Transverse colon (tissue), 4 donors: Measurements from ENCODE around the gene RGS5. TPM values are rescaled to one million over a fixed set of nuclear protein-coding genes. Genes with fewer than 3 reads are reported as not detected.
A peak's percentile ranks its signal among the peaks of the same experiment; 100 is the strongest.
"Not testable (repeated sequence)": the region's sequence is repeated elsewhere in the genome, so short reads cannot be mapped to it uniquely, and the experiment has no call there.

Experiments used
- DNase-seq: peaks from one replicate; pipeline ENCODE4 v3.0.0-alpha.2; 2019
- H3K27ac ChIP-seq, 4 donors: fragments of 200-600 bp; sonication (generic); 2 replicates each; pipeline ENCODE4 v1.5.1; 2016 to 2018; ENCODE audit warnings: inconsistent platforms in 4 of 4
- H3K27me3 ChIP-seq: fragments of 200-600 bp; sonication (generic); 2 replicates; pipeline ENCODE4 v1.5.1; 2017; ENCODE audit warnings: inconsistent platforms
- H3K36me3 ChIP-seq, 4 donors: fragments of 200-600 bp; sonication (generic); 2 replicates each; pipeline ENCODE4 v1.5.1; 2017 to 2019; ENCODE audit warnings: inconsistent platforms in 4 of 4
- H3K4me1 ChIP-seq, 4 donors: fragments of 200-600 bp; sonication (generic); 2 replicates each; pipeline ENCODE4 v1.5.1; 2017 to 2020; ENCODE audit warnings: inconsistent platforms in 4 of 4
- H3K4me3 ChIP-seq, 4 donors: fragments of 200-600 bp; sonication (generic); 1 replicate in 1 of 4; 2 replicates in 3 of 4; pipeline versions ENCODE4 v1.5.1 to v1.6.1; 2017 to 2019; ENCODE audit warnings: inconsistent platforms in 4 of 4
- H3K9me3 ChIP-seq, 2 donors: fragments of 200-600 bp; sonication (generic); 2 replicates each; pipeline ENCODE4 v1.5.1; 2017 to 2019; ENCODE audit warnings: inconsistent platforms in 2 of 2
- EP300 ChIP-seq: sonication (generic); formaldehyde crosslinking; IDR thresholded peaks from one replicate; pipeline ENCODE4 v1.6.1; 2017; ENCODE audit warnings: antibody characterized with exemption, low read depth
- POLR2A ChIP-seq: fragments of 450-650 bp; IDR thresholded peaks from one replicate; pipeline ENCODE4 v1.6.1; 2016; ENCODE audit warnings: antibody characterized with exemption, mild to moderate bottlenecking, moderate library complexity
- POLR2AphosphoS5 ChIP-seq, 3 donors: sonication (generic); formaldehyde crosslinking; IDR thresholded peaks; one replicate each; pipeline ENCODE4 v1.6.1; 2016; ENCODE audit warnings: antibody characterized with exemption in 3 of 3
- WGBS, 2 donors: methylation state at CpG; one replicate each; pipeline ENCODE4 v1.1.5; 2018; ENCODE audit warnings: low coverage in 1 of 2; 5-methylcytosine and 5-hydroxymethylcytosine counted together
- in situ Hi-C, 4 donors: fragments of 200-750 bp; cut with MboI; loops; one replicate each; pipeline versions ENCODE4 v1.15.0 to v1.15.1; 2017; ENCODE audit warnings: low sequenced_read_pairs in 3 of 4, low pct_ligation_motif_present in 1 of 4, low pct_unique_long_range_greater_than_20kb in 1 of 4
- intact Hi-C: fragments of 100-400 bp; cut with DNase I; formaldehyde crosslinking; loops from one replicate; pipeline ENCODE4 v1.15.1; 2023; ENCODE audit warnings: low total_unique reads
- total RNA-seq, 4 donors: library from RNA; depleted of rRNA; stranded (reverse); fragments of >200 nt; gene quantifications; one replicate each; pipeline ENCODE4 v1.1.0, GENCODE V29; 2016
- TF ChIP-seq, protein P1 (sequence below), 5 experiments: fragments of 200-600 bp in 3 of 5; fragments of 450-650 bp in 2 of 5; sonication (generic) in 3 of 5; IDR thresholded peaks; 1 replicate in 2 of 5; 2 replicates in 3 of 5; pipeline ENCODE4 v1.5.1; 2016 to 2017; ENCODE audit warnings: antibody characterized with exemption in 5 of 5, inconsistent platforms in 3 of 5, mild to moderate bottlenecking in 2 of 5, moderate library complexity in 1 of 5

Gene RGS5, protein sequence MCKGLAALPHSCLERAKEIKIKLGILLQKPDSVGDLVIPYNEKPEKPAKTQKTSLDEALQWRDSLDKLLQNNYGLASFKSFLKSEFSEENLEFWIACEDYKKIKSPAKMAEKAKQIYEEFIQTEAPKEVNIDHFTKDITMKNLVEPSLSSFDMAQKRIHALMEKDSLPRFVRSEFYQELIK
- total RNA-seq = 10 to 100 TPM; 28.1 to 55.6 (median 41.8) TPM

DNA sequence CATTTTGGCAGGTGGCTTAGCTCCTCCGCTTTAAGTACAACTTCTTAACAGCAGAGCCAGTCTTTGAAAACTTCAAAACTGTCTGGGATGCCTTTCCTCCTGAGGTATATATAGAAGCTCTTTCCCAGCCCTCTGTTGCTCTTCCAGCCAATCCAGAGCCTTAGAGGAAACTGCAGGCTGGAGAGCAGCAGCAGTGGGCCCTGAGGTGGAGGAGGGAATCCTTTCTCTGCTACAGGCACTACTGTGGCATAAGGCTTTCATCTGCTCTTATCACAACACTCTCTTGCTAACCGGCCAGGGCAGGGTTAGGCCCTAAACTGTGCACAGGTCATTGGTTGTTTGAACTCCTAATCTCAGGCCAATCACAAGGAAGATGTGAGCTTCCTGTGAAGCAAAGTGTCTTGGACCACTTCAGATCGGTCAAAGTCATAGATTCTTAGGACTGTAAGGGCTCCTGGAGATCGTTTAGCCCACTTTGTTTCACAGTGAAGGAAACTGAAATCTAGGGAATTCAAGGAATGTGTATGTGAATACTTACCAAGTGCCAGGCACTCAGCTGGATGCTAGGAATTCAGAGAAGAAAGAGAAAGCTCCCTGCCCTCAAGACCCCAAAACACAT is at the start of gene RGS5:
Gene RGS5, minus strand, starts transcription at position 84 of the 619 bp plus-strand sequence. Its CDS starts 81 bp downstream, at position 3.
- Histone ChIP-seq H3K27ac (peak within 1 kb of the TSS; percentile 9 to 59 (median 40)), H3K27me3 (no peaks in the 10 kb centered on the region), H3K4me3 (peak within 1 kb of the TSS in 2 of 4 donors; percentile 8 to 26), H3K36me3 (no peaks in the 10 kb centered on the region), H3K4me1 (no peaks in the 10 kb centered on the region), H3K9me3 (no peaks in the 10 kb centered on the region)
- 61 to 89% methylated on average over 1 to 4 of the region's 4 CpGs for WGBS, 2 donors
- no peak for DNase-seq
- intact Hi-C loops = no loop called here
- in situ Hi-C loops = no loop called here
- TF ChIP-seq POLR2AphosphoS5 (IDR thresholded peaks at IDR 0.05) = peak in 2 of 3 donors; percentile 9 to 31
- no peak for TF ChIP-seq POLR2A

DNA sequence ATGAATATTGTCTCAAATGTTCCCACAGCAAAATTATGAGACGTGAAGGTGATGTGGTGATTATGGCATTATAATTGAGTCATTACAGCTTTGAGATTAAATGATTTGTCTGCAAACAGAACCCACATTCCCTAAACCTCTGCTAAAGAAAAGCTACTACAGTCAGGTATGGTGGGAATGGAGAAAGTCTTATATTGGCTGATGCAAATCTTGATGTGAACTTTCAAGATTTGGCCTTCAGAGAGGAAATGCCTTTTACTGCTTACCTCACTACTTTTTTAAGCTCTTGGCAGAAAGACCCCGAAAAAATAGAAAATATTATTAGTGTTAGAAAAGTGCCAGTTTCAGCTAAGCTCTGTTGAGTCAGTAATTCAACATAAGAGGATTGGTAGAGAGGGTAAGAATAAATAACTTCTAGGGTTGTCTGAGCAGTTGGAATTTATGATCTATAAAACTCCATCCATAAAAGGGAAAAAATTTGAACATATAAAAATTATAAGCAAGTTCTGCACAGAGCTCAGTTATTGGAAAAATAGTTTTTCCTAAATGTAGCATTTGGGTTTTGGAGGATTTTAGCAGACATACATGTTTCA is 47.8 kb upstream of the RGS5 start:
- intact Hi-C loops (no loop called here), in situ Hi-C loops (no loop called here)
- H3K4me3 ChIP-seq = no peak overlapping the region
- WGBS, 2 donors = 63 to 73% methylated on average over 1 to 2 of the region's 2 CpGs
- no peaks in the 10 kb centered on the region for H3K27me3 ChIP-seq
- no peaks in the 10 kb centered on the region for H3K9me3 ChIP-seq
- H3K4me1 ChIP-seq = no peaks in the 10 kb centered on the region
- no peak for DNase-seq
- no peaks in the 10 kb centered on the region for H3K36me3 ChIP-seq
- TF ChIP-seq EP300 (no peak), POLR2AphosphoS5 (IDR thresholded peaks at IDR 0.05) (no peak), POLR2A (no peak)
- TF ChIP-seq, protein P1, sequence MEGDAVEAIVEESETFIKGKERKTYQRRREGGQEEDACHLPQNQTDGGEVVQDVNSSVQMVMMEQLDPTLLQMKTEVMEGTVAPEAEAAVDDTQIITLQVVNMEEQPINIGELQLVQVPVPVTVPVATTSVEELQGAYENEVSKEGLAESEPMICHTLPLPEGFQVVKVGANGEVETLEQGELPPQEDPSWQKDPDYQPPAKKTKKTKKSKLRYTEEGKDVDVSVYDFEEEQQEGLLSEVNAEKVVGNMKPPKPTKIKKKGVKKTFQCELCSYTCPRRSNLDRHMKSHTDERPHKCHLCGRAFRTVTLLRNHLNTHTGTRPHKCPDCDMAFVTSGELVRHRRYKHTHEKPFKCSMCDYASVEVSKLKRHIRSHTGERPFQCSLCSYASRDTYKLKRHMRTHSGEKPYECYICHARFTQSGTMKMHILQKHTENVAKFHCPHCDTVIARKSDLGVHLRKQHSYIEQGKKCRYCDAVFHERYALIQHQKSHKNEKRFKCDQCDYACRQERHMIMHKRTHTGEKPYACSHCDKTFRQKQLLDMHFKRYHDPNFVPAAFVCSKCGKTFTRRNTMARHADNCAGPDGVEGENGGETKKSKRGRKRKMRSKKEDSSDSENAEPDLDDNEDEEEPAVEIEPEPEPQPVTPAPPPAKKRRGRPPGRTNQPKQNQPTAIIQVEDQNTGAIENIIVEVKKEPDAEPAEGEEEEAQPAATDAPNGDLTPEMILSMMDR (IDR thresholded peaks at IDR 0.05) = no peak
- H3K27ac ChIP-seq = no peak overlapping the region

DNA sequence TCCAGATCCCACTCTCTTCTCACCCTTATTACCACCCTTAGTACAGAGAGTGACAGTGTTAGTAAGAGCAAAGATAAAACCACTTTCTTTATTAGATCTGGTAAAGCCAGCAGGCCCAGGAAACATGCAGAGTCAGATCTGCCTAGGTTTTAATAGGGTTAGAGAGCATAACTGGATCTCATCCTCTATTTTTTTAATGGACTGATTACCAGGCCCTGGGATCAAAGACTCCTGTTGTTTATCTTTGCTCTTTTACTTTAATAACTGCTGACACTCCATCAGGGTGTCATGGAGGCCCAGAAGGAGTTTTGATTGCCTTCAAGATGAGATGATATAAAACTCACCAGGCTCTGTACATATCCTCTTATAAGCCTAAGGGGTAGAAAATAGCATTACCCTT is 45.3 kb upstream of the RGS5 start:
- TF ChIP-seq POLR2AphosphoS5 (IDR thresholded peaks at IDR 0.05) (no peak), EP300 (no peak), POLR2A (no peak)
- TF ChIP-seq, protein P1 (IDR thresholded peaks at IDR 0.05) = no peak
- Histone ChIP-seq H3K9me3 (no peaks in the 10 kb centered on the region), H3K36me3 (no peaks in the 10 kb centered on the region), H3K27me3 (no peaks in the 10 kb centered on the region), H3K4me3 (no peak overlapping the region), H3K27ac (no peak overlapping the region), H3K4me1 (no peaks in the 10 kb centered on the region)
- intact Hi-C loops (no loop called here), in situ Hi-C loops (no loop called here)
- DNase-seq = no peak

DNA sequence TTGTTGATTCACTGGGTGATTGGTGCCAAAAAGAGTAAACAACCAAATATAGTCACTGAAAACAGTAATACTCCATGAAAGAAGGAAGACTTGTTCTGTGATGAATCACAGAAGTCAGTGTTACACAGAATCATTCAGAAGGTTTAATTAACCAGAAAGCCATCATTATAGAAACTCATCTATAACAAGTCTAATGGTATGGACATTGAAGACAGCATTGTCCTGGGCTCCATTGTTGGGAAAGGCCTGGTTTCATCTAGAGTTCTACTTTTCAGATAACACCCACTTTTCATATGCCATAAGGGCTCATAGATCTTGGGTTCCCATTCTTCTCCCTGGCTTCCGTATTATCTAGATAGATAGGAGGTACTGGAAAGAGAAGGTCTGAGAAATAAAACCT is 41.9 kb upstream of the RGS5 start:
- in situ Hi-C loops, DNase-seq, H3K9me3 ChIP-seq, H3K36me3 ChIP-seq, H3K27ac ChIP-seq, H3K4me1 ChIP-seq, intact Hi-C loops, H3K27me3 ChIP-seq, H3K4me3 ChIP-seq: not testable (repeated sequence)
- WGBS, 2 donors = 100% methylated on average over 1 of the region's 1 CpG

DNA sequence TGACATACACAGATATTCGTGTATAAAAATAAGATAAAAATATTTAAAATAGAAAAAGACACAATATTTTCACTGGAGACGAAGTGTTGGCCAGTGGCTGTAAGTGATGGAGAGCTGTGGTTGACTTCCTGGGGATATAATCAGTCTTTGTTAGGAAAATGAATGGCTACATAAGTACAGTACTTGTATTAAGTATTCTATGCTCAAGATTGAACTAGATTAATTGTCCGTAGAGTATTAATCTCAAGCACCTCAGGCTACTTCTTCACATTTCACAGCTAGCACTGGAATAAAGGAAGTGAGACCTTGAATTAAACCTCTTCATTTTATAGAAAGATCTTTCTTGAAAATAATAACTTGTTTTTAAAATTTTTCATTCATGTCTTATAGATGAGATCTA is 39.0 kb upstream of the RGS5 start:
- no peak overlapping the region for H3K4me3 ChIP-seq
- H3K27ac ChIP-seq = no peak overlapping the region
- no peaks in the 10 kb centered on the region for H3K36me3 ChIP-seq
- DNase-seq = no peak
- in situ Hi-C loops (no loop called here), intact Hi-C loops (no loop called here)
- WGBS, 2 donors = 55 to 90% methylated on average over 3 of the region's 3 CpGs
- TF ChIP-seq POLR2AphosphoS5 (IDR thresholded peaks at IDR 0.05) = no peak
- TF ChIP-seq, protein P1 (IDR thresholded peaks at IDR 0.05) = no peak
- TF ChIP-seq EP300 = no peak
- TF ChIP-seq POLR2A = no peak
- H3K27me3 ChIP-seq = no peaks in the 10 kb centered on the region
- H3K9me3 ChIP-seq = no peaks in the 10 kb centered on the region
- no peaks in the 10 kb centered on the region for H3K4me1 ChIP-seq
